ENCODE data around the gene REEP6. TPM values are rescaled to one million over a fixed set of nuclear protein-coding genes. Genes with fewer than 3 reads are reported as not detected.
"Not testable (repeated sequence)": the region's sequence is repeated elsewhere in the genome, so short reads cannot be mapped to it uniquely, and the experiment has no call there.

Gene REEP6
- total RNA-seq, 1 experiment from 2014 or later, result 10.5 TPM

DNA sequence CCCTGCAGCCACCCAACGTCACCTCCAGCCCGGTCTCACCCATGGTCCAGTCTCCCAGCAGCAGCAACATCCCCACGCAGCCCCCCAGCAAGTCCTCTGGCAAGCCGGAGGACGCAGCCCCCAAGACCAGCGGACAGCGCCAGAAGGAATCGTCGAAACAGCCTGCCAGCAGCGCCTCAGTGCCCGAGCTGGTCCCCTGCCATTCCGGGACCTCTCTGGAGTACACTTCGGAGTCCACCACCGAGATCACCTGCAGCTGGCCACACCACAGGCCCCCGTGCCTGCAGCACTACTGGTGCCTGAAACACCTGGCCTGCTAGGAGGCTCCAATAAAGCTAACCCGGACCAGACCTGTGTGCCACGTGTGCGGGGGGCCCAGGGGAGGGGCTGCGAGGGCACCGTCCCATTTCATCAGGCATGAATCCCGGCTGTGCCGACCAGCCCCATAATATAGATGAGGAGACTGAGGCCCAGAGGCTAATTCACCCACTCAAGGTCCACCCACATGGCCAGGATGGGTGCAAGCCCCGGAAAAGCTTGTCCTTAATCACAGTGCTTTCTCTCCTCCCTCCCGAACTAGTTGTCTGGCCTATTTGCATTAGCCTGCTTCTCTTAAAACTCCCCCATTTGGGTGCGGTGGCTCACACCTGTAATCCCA, 6.7 kb downstream of the REEP6 start:
- no peaks in the 10 kb centered on the region for H4K20me1 ChIP-seq (ENCODE audit: control insufficient read depth, insufficient read depth, insufficient read length)
- H3K9me3 ChIP-seq (ENCODE audit: control insufficient read depth, low read depth, low read length), result no peaks in the 10 kb centered on the region
- no peak overlapping the region for H4K5ac ChIP-seq (ENCODE audit: insufficient read length, low read depth, low read length)
- no peaks in the 10 kb centered on the region for H3K27me3 ChIP-seq (ENCODE audit: insufficient read depth, low read length)
- no peak overlapping the region for H3K4ac ChIP-seq (ENCODE audit: low read depth, low read length)
- H4K91ac ChIP-seq (ENCODE audit: insufficient read length, low read depth, low read length), result no peak overlapping the region
- no peak overlapping the region for H2BK12ac ChIP-seq (ENCODE audit: insufficient read length, low read depth, low read length)
- no peaks in the 10 kb centered on the region for H3K4me1 ChIP-seq (ENCODE audit: insufficient read depth, low read length)
- Mint-ChIP-seq H3K27me3 (ENCODE audit: low read depth) (peaks cover 66% of the 10 kb centered on the region), H3K9me3 (peaks cover 7 to 16% of the 10 kb centered on the region in 2 experiments), H3K36me3 (ENCODE audit: insufficient read depth in 1 of 3, low read depth in 3 of 3) (no peaks in the 10 kb centered on the region), H3K27ac (peak overlapping the region in 1 of 3 experiments; percentile 94; a peak in 1 of 7 replicates), H3K4me1 (peaks cover 0 to 11% of the 10 kb centered on the region in 2 experiments; a peak in 1 of 4 replicates), H3K4me3 (no peak overlapping the region)
- no peak overlapping the region for H2AK5ac ChIP-seq (ENCODE audit: insufficient read length, low read length)
- TF ChIP-seq CTCF (conservative IDR thresholded peaks at IDR 0.05), result no peak
- no peak overlapping the region for H3K23ac ChIP-seq (ENCODE audit: insufficient read length, low read depth, low read length)
- no CpG with 5 or more reads among the region's 25 CpGs for WGBS (ENCODE audit: extremely low coverage, insufficient read length, low lambda C conversion rate)
- H3K18ac ChIP-seq (ENCODE audit: insufficient read length, low read depth, low read length), result no peak overlapping the region
- H3K56ac ChIP-seq (ENCODE audit: insufficient read length, low read depth, low read length), result no peak overlapping the region
- H3K23me2 ChIP-seq (ENCODE audit: insufficient read length, low read depth, low read length, poor library complexity, severe bottlenecking), result no peaks in the 10 kb centered on the region
- no peak overlapping the region for H2BK5ac ChIP-seq (ENCODE audit: insufficient read length, low read length)
- no peak for DNase-seq
- no peaks in the 10 kb centered on the region for H3K79me2 ChIP-seq (ENCODE audit: insufficient read depth, low read length)
- H3K79me1 ChIP-seq (ENCODE audit: insufficient read depth, low read depth, low read length, poor library complexity, severe bottlenecking), result no peaks in the 10 kb centered on the region
- H2BK20ac ChIP-seq (ENCODE audit: low read depth, low read length, poor library complexity, severe bottlenecking), result no peak overlapping the region
- H3T11ph ChIP-seq (ENCODE audit: low read length), result no peak overlapping the region
- no peak overlapping the region for H3K9ac ChIP-seq (ENCODE audit: extremely low read depth, insufficient read length, low read length)
- no peak overlapping the region for H3K4me2 ChIP-seq (ENCODE audit: insufficient read depth, insufficient read length, low read length)
- H2BK15ac ChIP-seq (ENCODE audit: low read depth, low read length), result no peak overlapping the region
- H3K14ac ChIP-seq (ENCODE audit: insufficient read depth, low read length), result no peak overlapping the region; the same call in 1 of the 2 replicates
- H2AFZ ChIP-seq (ENCODE audit: low read length), result no peak overlapping the region
- H3K27ac ChIP-seq (ENCODE audit: insufficient read length, low read depth, low read length), result no peak overlapping the region
- H2BK120ac ChIP-seq (ENCODE audit: low read depth, low read length, poor library complexity, severe bottlenecking), result no peak overlapping the region
- H4K8ac ChIP-seq (replicated peaks; ENCODE audit: insufficient read length, low read depth, low read length), result no peak overlapping the region

DNA sequence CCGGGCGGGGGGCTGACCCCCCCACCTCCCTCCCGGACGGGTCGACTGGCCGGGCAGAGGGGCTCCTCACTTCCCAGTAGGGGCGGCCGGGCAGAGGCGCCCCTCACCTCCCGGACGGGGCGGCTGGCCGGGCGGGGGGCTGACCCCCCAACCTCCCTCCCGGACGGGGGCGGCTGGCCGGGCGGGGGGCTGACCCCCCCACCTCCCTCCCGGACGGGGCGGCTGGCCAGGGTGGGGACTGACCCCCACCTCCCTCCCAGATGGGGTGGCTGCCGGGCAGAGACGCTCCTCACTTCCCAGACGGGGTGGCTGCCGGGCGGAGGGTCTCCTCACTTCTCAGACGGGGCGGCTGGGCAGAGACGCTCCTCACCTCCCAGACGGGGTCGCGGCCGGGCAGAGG, 8.2 kb downstream of the REEP6 start:
- not testable (repeated sequence) for H4K20me1 ChIP-seq (ENCODE audit: control insufficient read depth, insufficient read depth, insufficient read length); H3K27me3 ChIP-seq (ENCODE audit: insufficient read depth, low read length); H2BK12ac ChIP-seq (ENCODE audit: insufficient read length, low read depth, low read length); H3K79me1 ChIP-seq (ENCODE audit: insufficient read depth, low read depth, low read length, poor library complexity, severe bottlenecking); H2BK15ac ChIP-seq (ENCODE audit: low read depth, low read length); H3K4me2 ChIP-seq (ENCODE audit: insufficient read depth, insufficient read length, low read length); H3K56ac ChIP-seq (ENCODE audit: insufficient read length, low read depth, low read length); H3K18ac ChIP-seq (ENCODE audit: insufficient read length, low read depth, low read length); DNase-seq; H4K8ac ChIP-seq (replicated peaks; ENCODE audit: insufficient read length, low read depth, low read length); H2BK20ac ChIP-seq (ENCODE audit: low read depth, low read length, poor library complexity, severe bottlenecking); H3K23me2 ChIP-seq (ENCODE audit: insufficient read length, low read depth, low read length, poor library complexity, severe bottlenecking); H2AFZ ChIP-seq (ENCODE audit: low read length); H3K79me2 ChIP-seq (ENCODE audit: insufficient read depth, low read length); H4K5ac ChIP-seq (ENCODE audit: insufficient read length, low read depth, low read length); H3K9ac ChIP-seq (ENCODE audit: extremely low read depth, insufficient read length, low read length); H3K4ac ChIP-seq (ENCODE audit: low read depth, low read length); H2BK120ac ChIP-seq (ENCODE audit: low read depth, low read length, poor library complexity, severe bottlenecking); H3K9me3 ChIP-seq (ENCODE audit: control insufficient read depth, low read depth, low read length); H3K27ac ChIP-seq (ENCODE audit: insufficient read length, low read depth, low read length); H3K4me3 Mint-ChIP-seq; H3K27ac Mint-ChIP-seq; H3K23ac ChIP-seq (ENCODE audit: insufficient read length, low read depth, low read length); H3K4me1 ChIP-seq (ENCODE audit: insufficient read depth, low read length); H3K36me3 Mint-ChIP-seq (ENCODE audit: insufficient read depth in 1 of 3, low read depth in 3 of 3); H2BK5ac ChIP-seq (ENCODE audit: insufficient read length, low read length); H4K91ac ChIP-seq (ENCODE audit: insufficient read length, low read depth, low read length); H3T11ph ChIP-seq (ENCODE audit: low read length); H2AK5ac ChIP-seq (ENCODE audit: insufficient read length, low read length); H3K14ac ChIP-seq (ENCODE audit: insufficient read depth, low read length)
- no CpG with 5 or more reads among the region's 34 CpGs for WGBS (ENCODE audit: extremely low coverage, insufficient read length, low lambda C conversion rate)
- Mint-ChIP-seq H3K4me1 (peaks cover 0 to 12% of the 10 kb centered on the region in 2 experiments; a peak in 3 of 4 replicates), H3K27me3 (ENCODE audit: low read depth) (peaks cover 66% of the 10 kb centered on the region), H3K9me3 (peaks cover 7 to 16% of the 10 kb centered on the region in 2 experiments)
